ENCODE results near the gene RPL10A. TPM values are rescaled to one million over a fixed set of nuclear protein-coding genes. Genes with fewer than 3 reads are reported as not detected.

The RPL10A gene
- total RNA-seq, 2 experiments from 2014 or later: 2,453 to 2,464 TPM

DNA sequence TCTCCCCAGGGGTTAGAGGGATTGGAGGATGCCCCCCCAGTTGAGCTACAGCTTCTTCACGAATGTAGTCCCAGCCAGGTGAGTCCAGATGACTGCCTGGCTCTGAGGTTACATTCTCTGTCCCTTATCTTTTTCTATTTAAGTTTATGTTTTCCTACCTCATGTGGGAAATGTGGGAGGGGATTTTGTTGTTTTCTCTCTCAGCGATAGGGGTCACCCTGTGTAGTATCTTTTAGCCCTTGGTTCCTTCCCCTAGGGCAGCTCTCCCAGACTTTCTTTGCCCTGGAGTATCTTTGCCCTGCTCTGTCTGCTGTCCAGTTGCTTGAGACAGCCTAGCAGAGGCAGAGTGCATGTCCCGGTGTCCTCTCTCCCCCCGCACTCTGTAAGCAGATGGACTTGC, 10.3 kb upstream of the RPL10A start:
- Histone ChIP-seq H3K4me1 (ENCODE audit: insufficient read depth, low read length) (peaks cover 10% of the 10 kb centered on the region), H3K27ac (ENCODE audit: low read depth in 1 of 2, low read length in 2 of 2) (no peak overlapping the region), H3K9me3 (ENCODE audit: control insufficient read depth in 1 of 2, insufficient read depth in 1 of 2, low read length in 2 of 2) (no peaks in the 10 kb centered on the region), H3K4me3 (ENCODE audit: low read length) (no peak overlapping the region), H3K36me3 (ENCODE audit: insufficient read depth, low read length) (peaks cover 42% of the 10 kb centered on the region), H3K27me3 (ENCODE audit: control insufficient read depth in 1 of 2, insufficient read depth in 2 of 2, low read length in 2 of 2) (no peaks in the 10 kb centered on the region)
- no peak for DNase-seq
- ChIA-PET CTCF (interaction anchor here (1.5 kb wide), 1 partner anchor 116 kb away, joined by 4 read pairs; the partner anchor contains the start of gene PPARD), POLR2A (no interaction called here)
- H3K4me3 Mint-ChIP-seq: no peak overlapping the region
- no peaks in the 10 kb centered on the region for H3K9me3 Mint-ChIP-seq
- ATAC-seq (ENCODE audit: poor library complexity): no peak
- intact Hi-C loops (cut with DNase I, micrococcal nuclease): no loop called here
- peaks cover 53% of the 10 kb centered on the region for H3K36me3 Mint-ChIP-seq (ENCODE audit: low read depth)
- no peaks in the 10 kb centered on the region for H3K27me3 Mint-ChIP-seq
- TF ChIP-seq, protein P1, sequence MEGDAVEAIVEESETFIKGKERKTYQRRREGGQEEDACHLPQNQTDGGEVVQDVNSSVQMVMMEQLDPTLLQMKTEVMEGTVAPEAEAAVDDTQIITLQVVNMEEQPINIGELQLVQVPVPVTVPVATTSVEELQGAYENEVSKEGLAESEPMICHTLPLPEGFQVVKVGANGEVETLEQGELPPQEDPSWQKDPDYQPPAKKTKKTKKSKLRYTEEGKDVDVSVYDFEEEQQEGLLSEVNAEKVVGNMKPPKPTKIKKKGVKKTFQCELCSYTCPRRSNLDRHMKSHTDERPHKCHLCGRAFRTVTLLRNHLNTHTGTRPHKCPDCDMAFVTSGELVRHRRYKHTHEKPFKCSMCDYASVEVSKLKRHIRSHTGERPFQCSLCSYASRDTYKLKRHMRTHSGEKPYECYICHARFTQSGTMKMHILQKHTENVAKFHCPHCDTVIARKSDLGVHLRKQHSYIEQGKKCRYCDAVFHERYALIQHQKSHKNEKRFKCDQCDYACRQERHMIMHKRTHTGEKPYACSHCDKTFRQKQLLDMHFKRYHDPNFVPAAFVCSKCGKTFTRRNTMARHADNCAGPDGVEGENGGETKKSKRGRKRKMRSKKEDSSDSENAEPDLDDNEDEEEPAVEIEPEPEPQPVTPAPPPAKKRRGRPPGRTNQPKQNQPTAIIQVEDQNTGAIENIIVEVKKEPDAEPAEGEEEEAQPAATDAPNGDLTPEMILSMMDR (IDR thresholded peaks at IDR 0.05): no peak
- no peak overlapping the region for H3K27ac Mint-ChIP-seq
- peaks cover 18% of the 10 kb centered on the region for H3K4me1 Mint-ChIP-seq (ENCODE audit: low read depth)

DNA sequence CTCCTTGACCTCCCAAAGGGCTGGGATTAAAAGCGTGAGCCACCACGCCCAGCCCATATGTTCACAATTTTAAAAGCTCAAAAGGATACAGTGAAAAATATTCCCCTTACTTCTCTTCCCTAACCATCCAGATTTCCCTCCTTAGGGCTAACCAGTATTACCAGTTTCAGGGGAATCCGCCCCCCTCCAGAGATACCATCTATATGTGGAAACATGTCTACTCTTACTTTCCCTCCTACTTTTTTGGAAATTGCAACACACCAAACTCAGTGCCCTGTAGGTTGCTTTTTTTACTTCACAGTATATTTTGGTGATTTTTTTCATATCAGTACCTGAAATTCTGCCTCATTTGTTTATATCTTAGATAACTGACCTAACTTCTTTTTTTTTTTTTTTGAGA, 6.9 kb upstream of the RPL10A start:
- Histone ChIP-seq H3K36me3 (ENCODE audit: insufficient read depth, low read length) (peaks cover 41% of the 10 kb centered on the region), H3K4me1 (ENCODE audit: insufficient read depth, low read length) (no peaks in the 10 kb centered on the region), H3K4me3 (ENCODE audit: low read length) (no peak overlapping the region), H3K9me3 (ENCODE audit: control insufficient read depth in 1 of 2, insufficient read depth in 1 of 2, low read length in 2 of 2) (no peaks in the 10 kb centered on the region), H3K27me3 (ENCODE audit: control insufficient read depth in 1 of 2, insufficient read depth in 2 of 2, low read length in 2 of 2) (no peaks in the 10 kb centered on the region), H3K27ac (ENCODE audit: low read depth in 1 of 2, low read length in 2 of 2) (no peak overlapping the region)
- H3K27ac Mint-ChIP-seq: no peak overlapping the region
- H3K4me1 Mint-ChIP-seq (ENCODE audit: low read depth): no peaks in the 10 kb centered on the region
- ATAC-seq (ENCODE audit: poor library complexity): no peak
- intact Hi-C loops (cut with DNase I, micrococcal nuclease): no loop called here
- no peak overlapping the region for H3K4me3 Mint-ChIP-seq
- TF ChIP-seq, protein P1 (IDR thresholded peaks at IDR 0.05): no peak
- no peak for DNase-seq
- H3K27me3 Mint-ChIP-seq: no peaks in the 10 kb centered on the region
- H3K36me3 Mint-ChIP-seq (ENCODE audit: low read depth): peaks cover 60% of the 10 kb centered on the region
- CTCF ChIA-PET: interaction anchor here (1.1 kb wide), 1 partner anchor 202 kb away, joined by 4 read pairs; no protein-coding TSS in a partner anchor
- H3K9me3 Mint-ChIP-seq: no peaks in the 10 kb centered on the region
- POLR2A ChIA-PET: no interaction called here

DNA sequence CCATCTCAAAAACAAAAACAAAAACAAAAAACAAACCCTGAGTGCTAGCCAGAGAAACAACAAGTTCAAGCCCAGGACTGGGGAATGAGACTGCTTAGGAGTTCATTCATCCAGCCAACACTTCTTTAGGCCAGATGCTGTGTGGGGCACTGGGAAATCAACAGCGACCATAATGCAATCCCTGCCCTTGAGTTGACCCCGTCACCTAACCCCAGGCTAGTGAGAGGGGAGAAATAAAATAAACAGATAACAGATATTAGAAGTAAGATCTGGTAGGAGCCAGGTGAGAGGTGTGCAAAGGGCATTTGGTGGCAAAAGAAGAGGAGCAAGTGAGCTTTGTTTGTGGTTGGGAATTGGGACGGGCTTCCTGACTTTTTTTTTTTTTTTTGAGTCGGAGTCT, 4.9 kb upstream of the RPL10A start:
- Mint-ChIP-seq H3K4me3 (no peak overlapping the region), H3K36me3 (ENCODE audit: low read depth) (peaks cover 56% of the 10 kb centered on the region), H3K9me3 (no peaks in the 10 kb centered on the region), H3K27ac (no peak overlapping the region), H3K4me1 (ENCODE audit: low read depth) (peaks cover 11% of the 10 kb centered on the region), H3K27me3 (no peaks in the 10 kb centered on the region)
- Histone ChIP-seq H3K4me3 (ENCODE audit: low read length) (no peak overlapping the region), H3K27ac (ENCODE audit: low read depth in 1 of 2, low read length in 2 of 2) (no peak overlapping the region), H3K4me1 (ENCODE audit: insufficient read depth, low read length) (peaks cover 10% of the 10 kb centered on the region), H3K36me3 (ENCODE audit: insufficient read depth, low read length) (peaks cover 27% of the 10 kb centered on the region), H3K27me3 (ENCODE audit: control insufficient read depth in 1 of 2, insufficient read depth in 2 of 2, low read length in 2 of 2) (no peaks in the 10 kb centered on the region), H3K9me3 (ENCODE audit: control insufficient read depth in 1 of 2, insufficient read depth in 1 of 2, low read length in 2 of 2) (no peaks in the 10 kb centered on the region)
- intact Hi-C loops (cut with DNase I, micrococcal nuclease): no loop called here
- no peak for ATAC-seq (ENCODE audit: poor library complexity)
- CTCF ChIA-PET: no interaction called here
- POLR2A ChIA-PET: interaction anchor here (0.6 kb wide), 1 partner anchor 95 kb away, joined by 3 read pairs; no protein-coding TSS in a partner anchor
- TF ChIP-seq, protein P1 (IDR thresholded peaks at IDR 0.05): no peak
- DNase-seq: no peak

Measured in CD4-positive, alpha-beta T cell (primary cell).